HEK293T (cell line): ENCODE measurements around the gene THSD4.

Experiments used
- ARNT ChIP-seq: fragments of 450-650 bp; IDR thresholded peaks from 2 replicates; pipeline ENCODE4 v1.6.1; 2017; ENCODE audit warnings: mild to moderate bottlenecking
- BHLHE40 ChIP-seq: fragments of 450-650 bp; IDR thresholded peaks from 2 replicates; pipeline ENCODE4 v1.6.1; 2016; ENCODE audit warnings: mild to moderate bottlenecking, moderate library complexity, borderline replicate concordance
- ELF4 ChIP-seq: fragments of 450-650 bp; IDR thresholded peaks from 2 replicates; pipeline ENCODE4 v1.6.1; 2017; ENCODE audit warnings: antibody characterized with exemption
- FOXM1 ChIP-seq: fragments of 450-650 bp; IDR thresholded peaks from 2 replicates; pipeline ENCODE4 v1.6.1; 2017; ENCODE audit warnings: mild to moderate bottlenecking, borderline replicate concordance
- L3MBTL2 ChIP-seq: fragments of 450-650 bp; conservative IDR thresholded peaks from 2 replicates; pipeline ENCODE4 v1.6.1; 2016; ENCODE audit warnings: mild to moderate bottlenecking
- NFRKB ChIP-seq: fragments of 450-650 bp; IDR thresholded peaks from 2 replicates; pipeline ENCODE4 v1.6.1; 2016; ENCODE audit warnings: mild to moderate bottlenecking, moderate library complexity
- SP1 ChIP-seq: fragments of 450-650 bp; IDR thresholded peaks from 2 replicates; pipeline ENCODE4 v1.6.1; 2017
- SUZ12 ChIP-seq: fragments of 450-650 bp; IDR thresholded peaks from 2 replicates; pipeline ENCODE4 v1.6.1; 2016; ENCODE audit warnings: mild to moderate bottlenecking
- TF ChIP-seq, protein P1 (sequence below): fragments of 450-650 bp; IDR thresholded peaks from 2 replicates; pipeline ENCODE4 v1.6.1; 2016

DNA sequence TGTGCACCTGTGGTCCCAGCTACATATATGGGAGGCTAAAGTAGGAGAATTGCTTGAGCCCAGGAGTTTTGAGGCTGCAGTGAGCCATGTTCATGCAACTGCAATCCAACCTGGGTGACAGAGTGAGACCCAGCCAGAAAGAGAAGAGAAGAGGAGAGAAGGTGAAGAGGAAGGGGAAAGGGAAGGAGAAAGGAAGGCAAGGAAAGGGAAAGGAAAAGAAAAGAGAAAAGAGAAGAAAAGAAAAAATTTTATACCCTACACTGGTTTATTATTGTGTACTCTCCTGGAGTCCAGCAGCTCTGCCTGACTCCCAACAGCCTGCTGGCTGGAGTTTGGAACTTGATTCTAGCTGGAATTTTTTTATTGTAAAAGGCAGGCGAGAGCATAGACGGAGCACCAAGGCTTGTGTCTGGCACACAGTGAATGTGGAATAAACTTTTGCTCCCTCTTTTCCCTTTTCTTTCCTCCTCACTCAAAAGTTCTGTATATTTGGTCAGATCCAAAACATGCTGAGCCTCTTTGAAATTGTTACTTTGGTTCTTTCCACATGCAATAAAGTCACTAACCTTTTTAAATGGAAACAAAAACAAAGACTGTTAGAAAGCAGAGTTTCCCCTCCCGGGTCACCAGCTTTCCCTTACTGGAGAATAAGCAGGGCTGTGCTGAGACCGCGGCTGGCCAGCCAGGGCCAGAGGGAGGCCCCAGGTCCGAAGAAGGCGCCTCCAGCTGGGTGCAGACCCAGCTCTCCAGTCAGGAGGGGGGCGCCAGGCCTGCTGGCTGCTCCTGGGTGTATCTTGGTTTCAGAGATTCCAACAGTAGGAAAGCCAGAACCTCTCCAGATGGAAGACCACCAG is 9.9 kb downstream of the THSD4 start:
- TF ChIP-seq SP1 (no peak), SUZ12 (no peak), ARNT (no peak), BHLHE40 (no peak), FOXM1 (no peak), NFRKB (no peak), ELF4 (no peak), L3MBTL2 (no peak)
- TF ChIP-seq, protein P1, sequence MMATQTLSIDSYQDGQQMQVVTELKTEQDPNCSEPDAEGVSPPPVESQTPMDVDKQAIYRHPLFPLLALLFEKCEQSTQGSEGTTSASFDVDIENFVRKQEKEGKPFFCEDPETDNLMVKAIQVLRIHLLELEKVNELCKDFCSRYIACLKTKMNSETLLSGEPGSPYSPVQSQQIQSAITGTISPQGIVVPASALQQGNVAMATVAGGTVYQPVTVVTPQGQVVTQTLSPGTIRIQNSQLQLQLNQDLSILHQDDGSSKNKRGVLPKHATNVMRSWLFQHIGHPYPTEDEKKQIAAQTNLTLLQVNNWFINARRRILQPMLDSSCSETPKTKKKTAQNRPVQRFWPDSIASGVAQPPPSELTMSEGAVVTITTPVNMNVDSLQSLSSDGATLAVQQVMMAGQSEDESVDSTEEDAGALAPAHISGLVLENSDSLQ = no peak
